GM12873 (cell line): ENCODE results near the gene TMEM132D.

Experiments used
- TF ChIP-seq, protein P1 (sequence below): IDR thresholded peaks from 2 replicates; pipeline ENCODE4 v1.5.1; 2012; ENCODE audit warnings: low read depth, mild to moderate bottlenecking, moderate library complexity, low read length, control low read depth; ENCODE audit not compliant: insufficient read depth; ENCODE audit errors: missing control alignments

Gene TMEM132D

DNA sequence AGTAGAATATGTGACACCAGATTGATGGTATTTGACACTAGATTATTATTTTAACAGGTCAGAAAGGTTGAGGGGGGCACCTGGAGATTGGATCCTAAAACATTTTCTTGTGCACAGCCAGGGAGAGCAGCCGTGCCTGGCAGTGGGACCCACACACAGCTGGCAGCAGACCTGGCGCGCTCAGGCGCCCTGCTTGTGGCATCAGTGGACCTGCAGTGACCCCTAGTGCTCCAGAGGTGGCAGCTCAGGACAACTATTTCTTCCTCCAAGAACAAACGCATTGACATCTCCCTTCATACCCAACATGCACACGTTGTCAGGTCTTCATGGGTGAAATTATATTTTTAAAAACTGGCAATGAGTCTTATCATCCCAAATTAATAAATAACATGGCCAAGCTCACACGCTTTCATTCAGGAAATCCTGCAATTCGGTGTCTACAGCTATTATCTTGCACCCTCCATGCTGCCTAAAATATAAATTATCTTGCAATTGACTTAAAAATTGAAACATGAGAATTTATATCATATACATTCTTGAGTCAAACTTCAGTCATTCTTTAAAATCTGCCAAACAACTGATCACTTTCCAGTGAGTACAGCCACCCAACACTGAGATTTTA, 7.7 kb upstream of the TMEM132D start:
- TF ChIP-seq, protein P1, sequence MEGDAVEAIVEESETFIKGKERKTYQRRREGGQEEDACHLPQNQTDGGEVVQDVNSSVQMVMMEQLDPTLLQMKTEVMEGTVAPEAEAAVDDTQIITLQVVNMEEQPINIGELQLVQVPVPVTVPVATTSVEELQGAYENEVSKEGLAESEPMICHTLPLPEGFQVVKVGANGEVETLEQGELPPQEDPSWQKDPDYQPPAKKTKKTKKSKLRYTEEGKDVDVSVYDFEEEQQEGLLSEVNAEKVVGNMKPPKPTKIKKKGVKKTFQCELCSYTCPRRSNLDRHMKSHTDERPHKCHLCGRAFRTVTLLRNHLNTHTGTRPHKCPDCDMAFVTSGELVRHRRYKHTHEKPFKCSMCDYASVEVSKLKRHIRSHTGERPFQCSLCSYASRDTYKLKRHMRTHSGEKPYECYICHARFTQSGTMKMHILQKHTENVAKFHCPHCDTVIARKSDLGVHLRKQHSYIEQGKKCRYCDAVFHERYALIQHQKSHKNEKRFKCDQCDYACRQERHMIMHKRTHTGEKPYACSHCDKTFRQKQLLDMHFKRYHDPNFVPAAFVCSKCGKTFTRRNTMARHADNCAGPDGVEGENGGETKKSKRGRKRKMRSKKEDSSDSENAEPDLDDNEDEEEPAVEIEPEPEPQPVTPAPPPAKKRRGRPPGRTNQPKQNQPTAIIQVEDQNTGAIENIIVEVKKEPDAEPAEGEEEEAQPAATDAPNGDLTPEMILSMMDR, result peak; percentile 95

DNA sequence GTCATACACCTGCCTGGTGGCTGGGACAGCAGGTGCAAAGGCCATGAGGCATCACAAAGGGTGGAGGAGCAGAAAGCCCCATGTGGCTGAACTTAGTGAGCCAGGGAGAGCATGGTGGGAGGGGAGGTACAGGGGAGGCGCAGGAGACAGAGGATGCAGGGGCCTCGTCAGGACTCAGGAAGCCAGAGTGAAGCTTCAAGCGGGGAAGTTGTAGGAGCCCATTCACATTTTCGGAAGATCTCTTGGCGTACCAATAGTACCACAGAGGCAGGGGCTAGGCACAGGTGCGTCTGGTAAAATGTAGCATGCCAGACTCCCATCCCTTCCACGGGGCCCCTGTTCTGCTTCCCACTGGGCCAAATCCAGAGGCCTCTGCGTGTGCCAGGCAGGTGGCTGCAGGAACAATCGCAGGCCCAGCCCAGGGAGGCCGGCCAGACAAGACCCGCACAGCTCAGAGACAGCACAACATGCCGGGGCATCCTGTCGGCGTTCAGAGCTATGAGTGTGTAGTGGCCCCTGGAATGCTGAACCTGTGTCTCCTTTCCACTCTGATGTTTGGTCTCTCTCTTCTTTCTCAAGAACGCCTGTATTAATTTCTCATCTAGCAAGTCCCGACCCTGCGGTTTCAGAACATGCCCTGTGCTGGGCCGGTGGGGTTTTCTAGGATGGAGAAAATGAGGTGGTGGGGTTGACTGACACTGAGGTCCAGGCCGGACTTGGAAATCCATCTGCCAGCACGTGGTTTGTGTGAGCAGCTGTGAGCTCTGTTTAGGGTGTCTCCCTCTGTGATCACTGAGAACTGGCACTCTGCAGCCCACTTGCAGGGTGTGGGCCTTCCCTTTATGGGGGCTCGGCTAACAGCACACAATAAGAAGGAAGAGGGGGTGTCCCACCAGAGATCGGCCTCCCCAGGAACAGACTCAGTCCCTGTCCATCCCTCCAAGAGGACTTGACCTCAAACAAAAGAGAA, 5.5 kb upstream of the TMEM132D start:
- TF ChIP-seq, protein P1, result no peak

- TF ChIP-seq, protein P1, result no peak
These were observed 506 bp downstream of the TMEM132D start for GRCh38 chr12:129903092-129903945.

GRCh38 chr12:129902371-129903091, 1.3 kb downstream of the TMEM132D start:
- TF ChIP-seq, protein P1, result no peak

- TF ChIP-seq, protein P1, result no peak
These were observed 2.6 kb downstream of the TMEM132D start for GRCh38 chr12:129901254-129901653.

- TF ChIP-seq, protein P1, result no peak
These were observed 3.5 kb downstream of the TMEM132D start for GRCh38 chr12:129900306-129900705.

DNA sequence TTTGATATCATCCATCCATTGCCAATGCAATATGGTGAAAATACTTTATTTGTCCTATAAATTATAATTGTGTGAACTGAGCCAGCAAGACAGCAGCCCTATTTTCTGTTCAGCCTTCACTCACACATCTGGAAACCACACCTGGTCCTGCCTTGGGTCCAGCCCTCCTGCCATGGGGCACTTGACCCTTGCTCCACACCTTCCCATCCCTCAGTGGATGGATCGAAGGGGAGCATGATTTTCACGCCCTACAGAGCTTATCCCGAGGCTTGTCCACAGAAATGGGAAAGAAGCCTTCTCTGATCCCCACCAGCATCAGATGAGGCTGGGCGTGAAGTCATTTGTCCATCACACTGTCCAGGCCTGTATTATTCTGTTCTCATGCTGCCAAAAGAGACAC, 10.1 kb downstream of the TMEM132D start:
- TF ChIP-seq, protein P1, result no peak
